H1 (cell line): Measurements from ENCODE around the gene SH3BP2. TPM values are rescaled to one million over a fixed set of nuclear protein-coding genes. Genes with fewer than 3 reads are reported as not detected.

Source experiments
- CTCF ChIA-PET: fragments of 300-600 bp; sonication (Branson Sonifier 250); formaldehyde crosslinking; loops from one replicate; lab custom pipeline; 2021; ENCODE audit not compliant: partially characterized antibody; lab: Charles Lee
- POLR2A ChIA-PET: fragments of 300-600 bp; sonication (Branson Sonifier 250); formaldehyde crosslinking; loops from one replicate; lab custom pipeline; 2021; ENCODE audit warnings: inconsistent platforms; ENCODE audit not compliant: partially characterized antibody; lab: Charles Lee
- DNase-seq, 2 experiments: peaks; one replicate each; pipeline versions ENCODE4 v3.0.0 to v3.0.0-alpha.2; 2010 to 2022; ENCODE audit warnings: low spot score in 2 of 2, low read depth in 1 of 2, mixed read lengths in 1 of 2
- FAIRE-seq: peaks from 2 replicates; lab custom pipeline; 2011; peaks lifted over from hg19 to GRCh38; lab: Jason Lieb, UNC
- H2AFZ ChIP-seq: 2 replicates; pipeline ENCODE4 v1.8.1; 2012; ENCODE audit warnings: low read length, inconsistent platforms
- H2AK5ac ChIP-seq: 2 replicates; pipeline ENCODE4 v1.6.1; 2013; ENCODE audit warnings: low read depth, low read length
- H2BK120ac ChIP-seq: replicated peaks from 2 replicates; pipeline ENCODE3; 2013; ENCODE audit warnings: low read depth, low read length, inconsistent platforms
- H2BK12ac ChIP-seq: 2 replicates; pipeline ENCODE4 v1.6.1; 2013; ENCODE audit warnings: low read depth, low read length
- H2BK15ac ChIP-seq: 2 replicates; pipeline ENCODE4 v1.6.1; 2013; ENCODE audit warnings: low read length
- H2BK20ac ChIP-seq: 2 replicates; pipeline ENCODE4 v1.6.1; 2013; ENCODE audit warnings: low read length
- H2BK5ac ChIP-seq: 2 replicates; pipeline ENCODE4 v1.6.1; 2013; ENCODE audit warnings: low read depth, low read length
- H3K14ac ChIP-seq: 2 replicates; pipeline ENCODE4 v1.6.1; 2013; ENCODE audit warnings: inconsistent platforms; ENCODE audit not compliant: insufficient read length
- H3K18ac ChIP-seq: 2 replicates; pipeline ENCODE4 v1.6.1; 2013; ENCODE audit warnings: low read length; ENCODE audit errors: extremely low read depth
- H3K23ac ChIP-seq: 2 replicates; pipeline ENCODE4 v1.6.1; 2013; ENCODE audit warnings: inconsistent platforms; ENCODE audit not compliant: insufficient read length
- H3K23me2 ChIP-seq: 2 replicates; pipeline ENCODE4 v1.6.1; 2013; ENCODE audit warnings: low read depth, low read length
- H3K27ac ChIP-seq: 2 replicates; pipeline ENCODE4 v1.6.1; 2011; ENCODE audit warnings: low read depth, low read length, inconsistent platforms
- H3K27me3 ChIP-seq, 4 experiments: replicated peaks in 1 of 4; 1 replicate in 1 of 4; 2 replicates in 3 of 4; pipeline versions ENCODE4 v1.6.1 to v1.8.1; 2011 to 2013; ENCODE audit warnings: low read length in 3 of 4, mild to moderate bottlenecking in 3 of 4, inconsistent platforms in 2 of 4, mixed read lengths in 2 of 4, moderate library complexity in 1 of 4; ENCODE audit not compliant: control insufficient read depth in 3 of 4, insufficient read depth in 3 of 4; ENCODE audit errors: extremely low read depth in 1 of 4
- H3K36me3 ChIP-seq, 4 experiments: 2 replicates each; pipeline versions ENCODE4 v1.6.1 to v1.8.1; 2011 to 2013; ENCODE audit warnings: mild to moderate bottlenecking in 4 of 4, low read length in 3 of 4, moderate library complexity in 2 of 4, control low read depth in 1 of 4, inconsistent platforms in 1 of 4; ENCODE audit not compliant: insufficient read depth in 4 of 4, control insufficient read depth in 2 of 4
- H3K4ac ChIP-seq: replicated peaks from 2 replicates; pipeline ENCODE3; 2013; ENCODE audit warnings: low read length, low read depth, mixed read lengths, inconsistent platforms; ENCODE audit not compliant: insufficient read length
- H3K4me1 ChIP-seq, 4 experiments: replicated peaks in 1 of 4; 1 replicate in 1 of 4; 2 replicates in 3 of 4; pipeline versions ENCODE4 v1.6.1 to v1.8.1; 2011 to 2013; ENCODE audit warnings: low read length in 3 of 4, inconsistent platforms in 2 of 4, mixed read lengths in 1 of 4; ENCODE audit not compliant: insufficient read depth in 4 of 4, control insufficient read depth in 3 of 4
- H3K4me2 ChIP-seq, 2 experiments: 2 replicates each; pipeline versions ENCODE4 v1.6.1 to v1.8.1; 2011 to 2013; ENCODE audit warnings: low read depth in 2 of 2, low read length in 2 of 2, control low read depth in 1 of 2, inconsistent platforms in 1 of 2, mild to moderate bottlenecking in 1 of 2; ENCODE audit not compliant: insufficient read depth in 1 of 2
- H3K4me3 ChIP-seq, 4 experiments: fragments of 200-600, 300-600 bp in 1 of 4; sonication (generic), shearing (Covaris generic), sonication (Bioruptor Twin) in 1 of 4; 2 replicates each; pipeline versions ENCODE4 v1.5.1 to v1.8.1; 2011 to 2016; ENCODE audit warnings: low read length in 4 of 4, low read depth in 3 of 4, control low read depth in 2 of 4, inconsistent platforms in 2 of 4, mild to moderate bottlenecking in 2 of 4, mixed read lengths in 1 of 4, moderate library complexity in 1 of 4; ENCODE audit not compliant: insufficient read depth in 2 of 4; ENCODE audit errors: extremely low read depth in 1 of 4
- H3K56ac ChIP-seq: replicated peaks from 2 replicates; pipeline ENCODE3; 2013; ENCODE audit warnings: low read depth, mild to moderate bottlenecking, mixed read lengths, low read length, inconsistent platforms; ENCODE audit not compliant: insufficient read length
- H3K79me1 ChIP-seq: 2 replicates; pipeline ENCODE4 v1.6.1; 2013; ENCODE audit warnings: low read depth, low read length, control low read depth
- H3K79me2 ChIP-seq, 2 experiments: 2 replicates each; pipeline versions ENCODE4 v1.6.1 to v1.8.1; 2012 to 2013; ENCODE audit warnings: low read length in 2 of 2, mild to moderate bottlenecking in 2 of 2, inconsistent platforms in 1 of 2; ENCODE audit not compliant: insufficient read depth in 2 of 2, control insufficient read depth in 1 of 2
- H3K9ac ChIP-seq, 4 experiments: replicated peaks in 1 of 4; 1 replicate in 1 of 4; 2 replicates in 3 of 4; pipeline versions ENCODE4 v1.6.1 to v1.8.1; 2011 to 2013; ENCODE audit warnings: low read depth in 3 of 4, low read length in 3 of 4, control low read depth in 2 of 4, mild to moderate bottlenecking in 2 of 4, moderate library complexity in 2 of 4, inconsistent platforms in 1 of 4; ENCODE audit errors: extremely low read depth in 1 of 4
- H3K9me3 ChIP-seq, 2 experiments: 2 replicates each; pipeline versions ENCODE4 v1.6.1 to v1.8.1; 2012 to 2013; ENCODE audit warnings: mild to moderate bottlenecking in 2 of 2, moderate library complexity in 2 of 2, control low read depth in 1 of 2, inconsistent platforms in 1 of 2, low read depth in 1 of 2, low read length in 1 of 2, mixed read lengths in 1 of 2; ENCODE audit not compliant: insufficient read depth in 2 of 2
- H4K20me1 ChIP-seq, 2 experiments: replicated peaks in 1 of 2; 2 replicates each; pipeline versions ENCODE3 to v1.8.1; 2011 to 2013; ENCODE audit warnings: inconsistent platforms in 2 of 2, low read length in 2 of 2, mild to moderate bottlenecking in 1 of 2; ENCODE audit not compliant: insufficient read depth in 2 of 2, control insufficient read depth in 1 of 2
- H4K5ac ChIP-seq: 2 replicates; pipeline ENCODE4 v1.6.1; 2013; ENCODE audit warnings: low read length, low read depth, mixed read lengths, inconsistent platforms; ENCODE audit not compliant: insufficient read length
- H4K8ac ChIP-seq: 2 replicates; pipeline ENCODE4 v1.8.0; 2013; ENCODE audit warnings: mild to moderate bottlenecking, moderate library complexity, low read length, inconsistent platforms; ENCODE audit not compliant: insufficient read depth; ENCODE audit errors: extremely low read depth
- H4K91ac ChIP-seq: replicated peaks from 2 replicates; pipeline ENCODE3; 2013; ENCODE audit warnings: low read length, mixed read lengths, inconsistent platforms; ENCODE audit not compliant: insufficient read length
- CHD1 ChIP-seq: IDR thresholded peaks from 2 replicates; pipeline ENCODE4 v1.6.1; 2012; ENCODE audit warnings: low read depth, low read length, improper control_type of control experiment
- EGR1 ChIP-seq: IDR thresholded peaks from 2 replicates; pipeline ENCODE4 v1.6.1; 2011; ENCODE audit warnings: low read depth, low read length, borderline replicate concordance
- EZH2 ChIP-seq: fragments of 200-600 bp; sonication (generic); IDR thresholded peaks from 2 replicates; pipeline ENCODE4 v1.7.1; 2012; ENCODE audit warnings: low read depth, mild to moderate bottlenecking, moderate library complexity, low read length, inconsistent platforms; ENCODE audit not compliant: severe bottlenecking
- FOSL1 ChIP-seq: IDR thresholded peaks from 2 replicates; pipeline ENCODE4 v1.6.1; 2011; ENCODE audit warnings: mild to moderate bottlenecking, low read depth, low read length, moderate library complexity; ENCODE audit not compliant: insufficient read depth
- GABPA ChIP-seq: IDR thresholded peaks from 2 replicates; pipeline ENCODE4 v1.6.1; 2011; ENCODE audit warnings: mild to moderate bottlenecking, low read length, moderate library complexity, borderline replicate concordance; ENCODE audit not compliant: insufficient read depth
- GTF2F1 ChIP-seq: IDR thresholded peaks from 2 replicates; pipeline ENCODE4 v1.6.1; 2012; ENCODE audit warnings: low read depth, low read length, improper control_type of control experiment, borderline replicate concordance
- HDAC2 ChIP-seq, 2 experiments: fragments of 300-600 bp in 1 of 2; sonication (generic) in 1 of 2; IDR thresholded peaks; 2 replicates each; pipeline ENCODE4 v1.6.1; 2011 to 2012; ENCODE audit warnings: low read depth in 2 of 2, low read length in 2 of 2, mild to moderate bottlenecking in 2 of 2, moderate library complexity in 2 of 2, borderline replicate concordance in 1 of 2, inconsistent platforms in 1 of 2
- JUN ChIP-seq: IDR thresholded peaks from 2 replicates; pipeline ENCODE4 v1.6.1; 2011; ENCODE audit warnings: low read depth, mild to moderate bottlenecking, improper control_type of control experiment, low read length
- NANOG ChIP-seq: IDR thresholded peaks from 2 replicates; pipeline ENCODE4 v1.6.1; 2011; ENCODE audit warnings: low read length, low read depth, mild to moderate bottlenecking, inconsistent platforms; ENCODE audit not compliant: insufficient read depth, poor library complexity, severe bottlenecking
- RBBP5 ChIP-seq: IDR thresholded peaks from 2 replicates; pipeline ENCODE4 v1.7.1; 2012; ENCODE audit warnings: low read depth, mild to moderate bottlenecking, inconsistent platforms, low read length, moderate library complexity, borderline replicate concordance
- YY1 ChIP-seq: IDR thresholded peaks from 2 replicates; pipeline ENCODE4 v1.6.1; 2011; ENCODE audit warnings: low read depth, mild to moderate bottlenecking, low read length
- WGBS, 2 experiments: shearing (Covaris generic) in 1 of 2; methylation state at CpG; one replicate each; pipeline versions ENCODE4 v1.1.6 to v1.1.7; 2013 to 2015; ENCODE audit warnings: low lambda C conversion rate in 2 of 2, mixed read lengths in 2 of 2, inconsistent platforms in 1 of 2, low coverage in 1 of 2, missing lambda C conversion rate in 1 of 2; ENCODE audit not compliant: insufficient replicate concordance in 2 of 2, insufficient coverage in 1 of 2, insufficient read length in 1 of 2; ENCODE audit errors: extremely low coverage in 1 of 2, missing lambda C conversion rate in 1 of 2; 5-methylcytosine and 5-hydroxymethylcytosine counted together
- polyA plus RNA-seq, 7 experiments: library from polyadenylated mRNA; depleted of rRNA in 3 of 7; stranded (reverse) in 5 of 7; unstranded in 2 of 7; fragments of >200 nt in 5 of 7; fragments of 200-250 nt in 2 of 7; gene quantifications; 1 replicate in 5 of 7; 2 replicates in 1 of 7; 4 replicates in 1 of 7; pipeline versions ENCODE4 v1.2.1 to v1.2.3, GENCODE V29; 2011 to 2013; ENCODE audit warnings: missing spikeins in 2 of 7, mixed read lengths in 2 of 7
- total RNA-seq: library from RNA; stranded (reverse); fragmentation: NEBNext Ultra II Directional; extraction: Animal tissue kit (Norgen Biotek cat#: 25700); gene quantifications from 2 replicates; pipeline ENCODE4 v1.2.1, GENCODE V29; 2021
- TF ChIP-seq, protein P1 (sequence below): IDR thresholded peaks from 2 replicates; pipeline ENCODE4 v1.6.1; 2012; ENCODE audit warnings: inconsistent platforms

The SH3BP2 gene
- total and polyA plus RNA-seq, 2 of the 8 experiments (the other 6 are each of a cell fraction or from before 2014, with no cell fraction given) = 27.4 to 31.4 TPM

DNA sequence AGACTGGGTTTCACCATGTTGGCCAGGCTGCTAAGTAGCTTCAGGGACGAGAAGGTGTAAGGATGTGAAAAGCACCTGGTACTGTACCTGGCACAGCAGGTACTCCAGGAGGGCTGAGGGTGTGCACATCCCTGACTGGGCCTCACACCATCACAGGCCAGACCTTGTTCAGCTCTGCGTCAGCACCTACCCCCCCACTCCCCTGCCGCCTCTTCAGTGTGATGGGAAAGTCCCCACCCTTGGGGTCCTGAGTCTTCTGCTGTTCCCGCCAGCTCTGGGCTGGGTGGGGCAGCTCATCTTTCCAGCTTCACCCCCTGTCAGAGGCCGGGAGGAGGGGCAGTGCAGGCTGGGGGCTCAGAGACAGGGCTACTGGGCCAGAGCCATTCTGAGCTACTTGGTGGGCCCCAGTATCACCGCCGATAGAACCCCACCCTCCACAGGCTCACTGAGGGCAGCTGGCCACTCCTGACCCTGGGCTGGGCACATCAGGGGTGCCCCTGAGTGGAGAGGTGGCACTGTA, 6.7 kb upstream of the SH3BP2 start:
- WGBS, 2 experiments = 86% methylated on average over 7 of the region's 7 CpGs; no CpG with 5 or more reads in 1 of the 2 experiments
- H3K36me3 ChIP-seq = no peaks in the 10 kb centered on the region
- peak overlapping the region; percentile 97; the same call in 1 of the 2 replicates for H2BK12ac ChIP-seq
- FAIRE-seq (no peak), DNase-seq (no peak)
- no peak overlapping the region for H2BK5ac ChIP-seq
- H3K56ac ChIP-seq = no peak overlapping the region
- H4K20me1 ChIP-seq = no peaks in the 10 kb centered on the region
- no peaks in the 10 kb centered on the region for H3K79me2 ChIP-seq
- peak overlapping the region; percentile 81 for H4K91ac ChIP-seq
- H3K4me3 ChIP-seq = no peak overlapping the region
- H3K4me1 ChIP-seq = peaks cover 0 to 10% (median 3%) of the 10 kb centered on the region in 4 experiments; a peak in 6 of 7 replicates
- H3K4ac ChIP-seq = no peak overlapping the region
- H4K8ac ChIP-seq = peak overlapping the region; percentile 14; the same call in 1 of the 2 replicates
- H3K9me3 ChIP-seq = no peaks in the 10 kb centered on the region
- H4K5ac ChIP-seq = peak overlapping the region; percentile 16
- no peak overlapping the region for H3K14ac ChIP-seq
- POLR2A ChIA-PET = interaction anchor here (1.1 to 1.7 kb wide), 4 partner anchors 13 to 32 kb away, joined by 3 to 7 read pairs (median 4); no protein-coding TSS in a partner anchor
- H3K9ac ChIP-seq = no peak overlapping the region
- H3K18ac ChIP-seq = no peak overlapping the region
- no peak overlapping the region for H3K4me2 ChIP-seq
- H3K23me2 ChIP-seq = no peaks in the 10 kb centered on the region; the same call in 1 of the 2 replicates
- CTCF ChIA-PET = interaction anchor here (1.1 to 1.5 kb wide), 2 partner anchors 21 to 139 kb away, joined by 3 to 6 read pairs; no protein-coding TSS in a partner anchor
- 0 out of 7 replicates have a peak, but pooled peaks cover 0 to 2% (median 0%) of the 10 kb centered on the region in 4 experiments for H3K27me3 ChIP-seq
- no peak overlapping the region for H3K27ac ChIP-seq
- no peak overlapping the region for H2BK120ac ChIP-seq
- H3K23ac ChIP-seq = no peak overlapping the region
- H2BK15ac ChIP-seq = 0 out of 2 replicates have a peak overlapping the region, but pooled peaks have one; percentile 61
- 0 out of 2 replicates have a peak overlapping the region, but pooled peaks have one; percentile 32 for H2BK20ac ChIP-seq
- H3K79me1 ChIP-seq = no peaks in the 10 kb centered on the region
- no peak overlapping the region for H2AFZ ChIP-seq
- no peak overlapping the region for H2AK5ac ChIP-seq
- TF ChIP-seq YY1 (no peak), CHD1 (no peak), NANOG (no peak), FOSL1 (no peak), GTF2F1 (no peak), HDAC2 (IDR thresholded peaks at IDR 0.05; ENCODE audit: borderline replicate concordance in 1 of 2, low read depth in 2 of 2, low read length in 2 of 2) (no peak), EZH2 (no peak), JUN (no peak), EGR1 (no peak), RBBP5 (no peak), GABPA (no peak)
- TF ChIP-seq, protein P1, sequence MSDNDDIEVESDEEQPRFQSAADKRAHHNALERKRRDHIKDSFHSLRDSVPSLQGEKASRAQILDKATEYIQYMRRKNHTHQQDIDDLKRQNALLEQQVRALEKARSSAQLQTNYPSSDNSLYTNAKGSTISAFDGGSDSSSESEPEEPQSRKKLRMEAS = no peak
